Daoy (cell line): Measurements from ENCODE around the gene TFAP2E. TPM values are rescaled to one million over a fixed set of nuclear protein-coding genes. Genes with fewer than 3 reads are reported as not detected.

Experiments used
- DNase-seq: peaks from one replicate; pipeline ENCODE4 v3.0.0-alpha.2; 2015; ENCODE audit warnings: low read depth
- total RNA-seq: library from RNA; depleted of rRNA; stranded (reverse); fragments of >200 nt; shearing (Covaris generic); gene quantifications from 2 replicates; pipeline ENCODE4 v1.2.3, GENCODE V29; 2014; rRNA removed

TFAP2E gene
- total RNA-seq, 1 experiment from 2014 or later = 0.06 TPM

- DNase-seq = peak; percentile 9
Observed at GRCh38 chr1:35644204-35644603, 71.1 kb downstream of the TFAP2E start.

Other genes with a start within 250 kb of the TFAP2E start
- gene KIAA0319L, start 15.9 kb upstream of the TFAP2E start, total RNA-seq = 12.1 and 16.1 TPM in 2 replicates
- gene NCDN, start 15.5 kb upstream of the TFAP2E start, total RNA-seq = 21.7 and 26.4 TPM in 2 replicates
- 58.4 and 59.7 TPM in 2 replicates for gene PSMB2, start 68.2 kb downstream of the TFAP2E start, total RNA-seq
- 18.6 and 21.2 TPM in 2 replicates for gene C1orf216, start 145.6 kb downstream of the TFAP2E start, total RNA-seq
- 35.2 and 44.7 TPM in 2 replicates for gene CLSPN, start 196.7 kb downstream of the TFAP2E start, total RNA-seq
- gene AGO4, start 234.7 kb downstream of the TFAP2E start, total RNA-seq = 2.5 and 4.9 TPM in 2 replicates